ENCODE results near the gene FMNL3.

Gene FMNL3

DNA sequence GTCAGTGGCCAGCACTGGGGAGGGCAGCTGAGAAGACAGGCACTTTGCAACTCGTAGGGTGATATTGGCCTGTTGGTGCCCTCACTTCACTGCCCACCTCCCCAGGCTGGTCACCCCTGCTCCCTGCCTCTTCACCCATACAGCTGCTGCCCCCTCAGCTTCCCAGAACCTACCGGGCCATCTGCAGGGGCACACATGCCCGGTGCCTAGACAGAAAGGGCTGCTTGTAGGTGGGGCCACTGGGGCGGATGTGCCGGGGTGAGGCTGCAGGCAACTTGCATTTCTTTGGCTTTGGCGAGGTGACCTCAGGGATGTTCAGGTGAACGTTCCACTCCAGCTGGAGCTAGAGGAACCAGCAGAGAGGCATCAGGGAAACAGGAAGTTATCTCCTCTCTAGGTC lies 118.9 kb downstream of the FMNL3 start:
- DNase-seq = no peak

DNA sequence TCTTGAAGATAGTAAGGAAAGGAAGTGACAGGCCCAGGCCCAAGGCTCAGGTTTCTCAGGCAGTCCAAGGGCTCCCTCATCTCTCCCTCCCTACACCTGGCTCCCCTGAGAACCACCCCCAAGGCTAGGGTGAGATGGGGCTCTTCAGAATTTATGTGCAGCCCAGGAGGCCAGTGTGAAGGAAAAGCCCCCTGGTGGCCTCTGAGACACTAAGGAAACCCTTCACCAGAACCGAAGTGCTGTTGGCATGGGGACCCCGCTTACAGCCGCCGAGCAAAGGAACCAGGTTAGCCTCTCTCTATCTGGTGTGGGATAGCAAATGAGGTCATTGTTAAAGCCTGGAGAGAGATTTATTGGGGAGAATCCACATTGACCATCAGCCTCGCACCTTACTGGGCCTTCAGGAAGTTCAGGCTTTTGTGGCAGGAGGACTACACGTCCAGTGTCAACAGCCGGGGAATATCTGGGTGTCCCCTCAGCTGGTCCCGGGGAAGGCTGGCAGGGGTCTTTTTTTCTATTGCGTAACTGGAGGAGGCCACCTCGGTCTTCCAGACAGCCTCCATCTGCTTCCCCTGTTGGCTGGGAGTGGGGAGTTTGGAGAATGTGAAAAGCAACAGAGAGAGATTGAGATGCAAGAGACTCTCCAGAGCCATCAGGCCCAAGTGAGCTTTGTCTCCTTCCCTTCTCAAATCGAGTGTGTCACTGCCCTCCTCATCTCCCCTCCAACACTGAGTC lies 119.9 kb downstream of the FMNL3 start:
- no peak for DNase-seq
